ENCODE results near the gene DTX4.

Gene DTX4

GRCh38 chr11:59196777-59197176 is 24.8 kb downstream of the DTX4 start:
- no peak for TF ChIP-seq CTCF (IDR thresholded peaks at IDR 0.05; ENCODE audit: control insufficient read depth, insufficient read depth, low read depth, low read length, missing control alignments)
- no peak overlapping the region for H3K4me3 ChIP-seq (ENCODE audit: control insufficient read depth, low read depth, low read length)
- DNase-seq (ENCODE audit: low read depth), result no peak

GRCh38 chr11:59197991-59198390 is 26.1 kb downstream of the DTX4 start:
- no peak overlapping the region for H3K4me3 ChIP-seq (ENCODE audit: control insufficient read depth, low read depth, low read length)
- peak; percentile 34 for DNase-seq (ENCODE audit: low read depth)
- TF ChIP-seq CTCF (IDR thresholded peaks at IDR 0.05; ENCODE audit: control insufficient read depth, insufficient read depth, low read depth, low read length, missing control alignments), result no peak

GRCh38 chr11:59198726-59199125 is 26.8 kb downstream of the DTX4 start:
- no peak overlapping the region for H3K4me3 ChIP-seq (ENCODE audit: control insufficient read depth, low read depth, low read length)
- no peak for TF ChIP-seq CTCF (IDR thresholded peaks at IDR 0.05; ENCODE audit: control insufficient read depth, insufficient read depth, low read depth, low read length, missing control alignments)
- no peak for DNase-seq (ENCODE audit: low read depth)

DNA sequence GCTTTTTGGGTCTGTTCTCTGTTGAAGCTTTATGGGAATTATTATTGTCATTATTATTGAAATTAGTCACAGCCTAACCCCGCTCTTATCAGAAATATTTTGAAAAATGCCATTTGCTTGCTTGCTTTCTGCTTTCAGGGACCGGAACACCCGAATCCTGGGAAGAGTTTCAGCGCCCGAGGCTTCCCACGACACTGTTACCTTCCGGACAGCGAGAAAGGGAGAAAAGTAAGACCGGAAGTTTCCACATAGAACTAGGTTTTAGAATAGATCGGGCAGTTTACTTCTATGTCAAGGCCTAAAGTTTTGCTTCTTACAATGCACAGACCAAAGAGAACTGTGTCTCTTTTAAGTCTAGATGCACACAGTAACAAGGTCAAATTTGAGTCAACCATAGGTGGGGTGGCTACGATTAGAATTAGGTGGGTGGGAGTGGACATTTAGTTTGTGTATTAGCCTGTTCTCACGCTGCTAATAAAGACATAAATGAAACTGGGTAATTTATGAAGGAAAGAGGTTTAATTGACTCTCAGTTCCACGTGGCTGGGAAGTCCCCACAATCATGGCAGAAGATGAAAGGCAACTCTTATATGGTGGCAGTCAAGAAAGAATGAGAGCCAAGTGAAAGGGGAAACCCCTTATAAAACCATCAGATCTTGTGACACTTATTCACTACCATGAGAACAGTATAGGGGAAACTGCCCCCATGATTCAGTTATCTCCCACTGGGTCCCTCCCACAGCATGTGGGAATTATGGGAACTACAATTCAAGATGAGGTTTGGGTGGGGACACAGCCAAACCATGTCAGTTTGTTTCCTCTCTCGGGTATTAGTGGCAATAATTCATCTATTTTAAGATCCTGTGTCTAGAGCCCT is 27.9 kb downstream of the DTX4 start:
- no peak for DNase-seq (ENCODE audit: low read depth)
- TF ChIP-seq CTCF (IDR thresholded peaks at IDR 0.05; ENCODE audit: control insufficient read depth, insufficient read depth, low read depth, low read length, missing control alignments), result no peak
- H3K4me3 ChIP-seq (ENCODE audit: control insufficient read depth, low read depth, low read length), result no peak overlapping the region

- no peak for TF ChIP-seq CTCF (IDR thresholded peaks at IDR 0.05; ENCODE audit: control insufficient read depth, insufficient read depth, low read depth, low read length, missing control alignments)
- no peak for DNase-seq (ENCODE audit: low read depth)
- no peak overlapping the region for H3K4me3 ChIP-seq (ENCODE audit: control insufficient read depth, low read depth, low read length)
Measured at GRCh38 chr11:59200423-59200746, 28.5 kb downstream of the DTX4 start.

DNA sequence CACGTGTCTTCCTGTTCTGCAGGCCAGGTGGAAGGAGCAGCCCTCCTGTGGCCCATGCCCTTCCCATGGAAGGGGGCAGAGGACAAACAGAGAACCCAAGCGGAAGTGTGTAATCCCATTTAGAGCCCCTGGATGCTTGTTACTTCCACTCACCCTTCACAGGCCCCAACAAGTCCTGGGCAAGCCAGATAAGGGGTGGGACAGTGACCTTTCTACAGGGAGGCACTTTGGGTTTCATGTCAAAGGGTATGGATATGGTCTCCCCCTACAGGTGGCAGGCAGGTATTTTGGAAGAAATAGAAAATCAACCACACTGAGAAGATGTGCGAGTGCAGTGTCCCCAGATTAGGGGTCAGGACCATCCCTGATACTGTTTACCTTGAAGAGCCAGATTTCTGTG is 29.4 kb downstream of the DTX4 start:
- no peak for DNase-seq (ENCODE audit: low read depth)
- TF ChIP-seq CTCF (IDR thresholded peaks at IDR 0.05; ENCODE audit: control insufficient read depth, insufficient read depth, low read depth, low read length, missing control alignments), result no peak
- H3K4me3 ChIP-seq (ENCODE audit: control insufficient read depth, low read depth, low read length), result no peak overlapping the region
